ENCODE results near the gene RGS6.

Gene RGS6

DNA sequence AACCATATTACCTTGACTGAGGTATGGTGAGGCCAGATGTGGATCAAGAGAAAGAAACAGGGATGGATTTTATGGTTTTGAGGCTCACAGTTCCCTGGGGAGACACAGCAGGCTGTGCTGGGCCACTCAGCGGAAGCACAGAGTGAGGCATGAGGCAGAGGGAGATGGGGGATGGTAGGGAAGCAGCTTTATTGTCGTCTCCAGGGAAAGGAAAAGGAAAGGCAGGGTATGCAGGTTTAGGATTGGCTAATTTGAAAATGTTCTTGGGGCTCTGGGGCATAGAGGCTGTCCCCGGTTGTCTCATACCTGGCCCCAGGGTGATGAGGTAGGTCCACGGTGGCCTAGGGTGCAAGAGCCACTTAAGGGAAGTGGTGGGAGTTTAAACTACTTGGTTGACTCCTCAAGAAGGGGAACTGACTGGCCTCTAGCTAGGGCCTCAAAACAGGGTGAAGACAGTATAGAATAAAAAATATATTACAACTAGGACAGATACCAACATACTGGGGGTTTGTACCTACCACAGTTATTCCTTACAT lies 322.8 kb downstream of the RGS6 start:
- DNase-seq = no peak

DNA sequence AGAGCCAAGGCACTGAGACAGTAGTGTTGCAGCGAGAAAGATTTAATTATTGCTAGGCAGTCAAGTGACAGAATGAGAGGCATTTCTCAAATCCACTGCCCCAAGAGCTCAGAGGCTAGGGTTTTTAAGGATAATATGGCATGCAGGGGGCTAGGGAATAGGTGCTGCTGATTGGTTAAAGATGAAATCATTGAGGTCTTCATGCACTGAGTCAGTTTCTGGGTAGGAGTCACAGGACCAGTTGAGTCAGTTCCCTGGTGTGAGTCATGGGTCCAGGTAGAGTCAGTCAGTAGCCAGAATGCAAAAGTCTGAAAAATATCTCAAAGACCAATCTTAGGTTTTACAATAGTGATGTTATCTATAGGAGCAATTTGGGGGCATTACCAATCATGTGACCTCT lies 323.8 kb downstream of the RGS6 start:
- DNase-seq = no peak

DNA sequence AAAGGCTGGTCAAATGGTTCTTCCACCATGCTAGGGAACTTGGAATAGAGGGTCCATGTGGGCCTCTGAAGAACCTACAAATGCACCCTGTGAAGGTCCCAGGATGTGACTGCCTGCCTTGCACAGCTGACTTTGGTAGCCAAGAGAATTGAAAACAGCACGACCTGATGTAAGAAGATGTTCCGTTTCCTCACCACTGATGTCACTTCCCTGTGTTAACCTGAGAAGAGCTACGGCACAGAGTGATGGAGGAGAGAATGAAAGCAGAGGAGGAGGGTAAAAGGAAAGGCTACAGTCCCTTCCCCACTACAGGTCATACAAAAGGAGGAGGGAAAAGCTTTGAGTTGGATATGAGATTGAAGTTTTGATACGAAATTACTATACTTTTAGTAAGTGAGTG lies 328.8 kb downstream of the RGS6 start:
- DNase-seq = no peak

DNA sequence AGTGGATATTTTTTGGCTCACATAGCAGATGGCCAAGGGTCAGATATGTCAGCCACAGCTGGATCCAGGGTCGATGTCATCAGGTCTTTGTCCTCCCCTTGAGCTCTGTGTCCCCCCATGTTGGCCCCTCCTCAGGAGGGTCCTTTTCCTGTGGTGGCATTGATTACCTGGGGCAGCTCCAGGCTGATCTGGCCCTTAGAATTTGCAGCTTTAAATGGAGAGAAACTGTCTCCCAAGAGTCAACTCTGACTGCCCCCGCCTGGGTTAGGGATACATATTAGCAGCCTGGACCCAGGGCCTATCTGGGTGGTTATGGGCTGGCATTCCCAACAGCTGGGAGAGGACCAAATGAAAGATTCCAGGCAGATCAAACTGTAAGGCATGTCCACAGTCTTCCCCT lies 330.5 kb downstream of the RGS6 start:
- no peak for DNase-seq

DNA sequence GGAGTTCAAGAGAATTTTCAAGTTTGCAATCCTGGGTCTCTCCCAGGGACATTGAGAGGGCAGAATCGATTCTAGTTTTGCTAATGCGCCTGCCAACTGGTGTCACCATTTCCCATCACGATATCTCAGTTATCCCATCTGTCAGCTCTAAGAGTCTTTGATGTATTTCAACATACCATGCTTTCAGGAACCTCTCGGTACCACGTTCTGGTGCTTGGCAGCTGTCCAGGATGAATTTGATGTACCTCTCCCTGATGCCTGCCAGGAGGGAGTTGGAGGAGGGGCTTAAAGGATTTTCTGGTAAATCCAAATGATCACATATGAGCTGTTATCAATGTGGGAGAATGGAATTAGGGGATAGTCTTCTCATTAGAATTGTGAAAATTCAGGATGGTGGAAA lies 332.5 kb downstream of the RGS6 start:
- DNase-seq = no peak

DNA sequence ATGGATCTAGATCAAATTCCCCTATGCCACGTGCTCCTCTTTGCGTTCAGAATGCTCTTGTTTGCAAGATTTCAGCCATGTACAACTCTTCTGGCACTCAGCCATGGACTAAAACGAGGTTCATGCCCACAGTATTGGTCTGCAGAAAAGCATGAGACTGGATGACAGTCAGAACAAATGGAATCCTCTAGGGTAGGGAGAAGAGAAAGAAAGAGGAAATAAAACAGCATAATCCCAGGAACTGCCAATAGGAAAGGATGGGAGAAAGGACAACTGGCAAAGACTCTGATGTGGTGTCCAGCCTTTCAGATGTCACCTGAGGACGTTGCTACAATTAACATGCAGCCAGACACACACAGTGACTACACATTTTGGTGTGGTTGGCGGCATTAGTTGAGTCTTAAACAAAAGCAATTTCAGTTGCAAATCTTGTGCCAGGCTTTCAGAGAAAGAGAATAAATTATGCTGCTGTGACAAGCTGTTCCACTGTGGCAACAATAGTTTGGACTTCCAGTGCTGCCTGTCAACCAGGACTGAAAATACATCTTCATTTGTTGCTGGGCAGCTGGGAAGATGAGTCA lies 338.0 kb downstream of the RGS6 start:
- no peak for DNase-seq

DNA sequence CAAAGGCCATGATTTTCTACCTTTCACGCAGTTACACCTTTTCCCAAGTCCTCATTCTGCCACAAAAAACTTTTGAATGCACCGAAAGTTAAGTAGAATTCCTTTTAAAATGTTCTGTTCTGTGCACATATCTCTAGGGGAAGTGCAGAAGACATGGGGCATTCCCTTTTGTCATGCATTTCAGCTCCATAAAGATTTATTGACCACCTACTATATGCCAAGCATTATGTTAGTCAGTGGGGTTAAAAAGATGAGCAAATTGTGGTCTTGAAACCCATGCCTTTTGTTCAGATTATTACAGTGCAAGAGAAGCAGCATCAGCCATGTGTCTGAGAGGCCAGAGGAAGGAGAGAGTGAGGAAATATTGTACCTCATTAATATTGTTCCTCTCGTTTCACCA lies 338.5 kb downstream of the RGS6 start:
- no peak for DNase-seq

DNA sequence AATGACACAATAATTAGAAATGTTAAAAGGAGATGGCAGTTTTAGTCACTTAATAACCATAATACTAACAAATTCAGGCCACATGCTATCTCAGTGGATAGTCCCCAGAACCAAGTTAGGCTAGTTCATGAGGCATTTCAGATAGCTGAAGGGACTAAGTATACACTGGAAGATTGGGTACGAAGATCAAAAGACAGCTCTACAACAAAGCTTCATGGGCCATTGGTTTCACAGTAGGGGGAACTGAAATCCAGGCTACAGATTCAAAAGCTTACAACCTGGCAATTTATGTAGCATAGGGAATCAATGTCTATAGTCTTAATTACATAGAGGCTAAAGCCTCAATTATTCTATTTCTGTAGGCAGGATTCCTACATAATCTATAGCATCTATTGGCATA lies 343.0 kb downstream of the RGS6 start:
- no peak for DNase-seq

DNA sequence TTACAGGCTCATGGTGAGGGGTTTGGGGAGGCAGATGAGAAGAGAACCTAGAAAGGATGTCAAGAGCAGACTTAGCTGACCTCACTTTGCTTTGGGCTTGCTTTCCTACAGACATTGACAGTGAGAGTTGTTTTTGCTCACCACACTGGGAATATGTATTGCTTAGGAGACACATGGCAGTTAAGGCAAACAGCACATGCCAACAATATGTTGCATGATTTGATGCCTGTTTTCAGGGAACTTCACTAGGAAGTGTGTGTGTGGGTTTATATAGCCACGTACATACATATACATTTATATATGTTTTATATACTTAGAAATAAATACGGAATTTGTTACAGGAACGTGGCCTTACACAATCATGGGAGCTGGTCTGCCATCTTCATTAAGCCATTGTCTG lies 346.1 kb downstream of the RGS6 start:
- DNase-seq = no peak

DNA sequence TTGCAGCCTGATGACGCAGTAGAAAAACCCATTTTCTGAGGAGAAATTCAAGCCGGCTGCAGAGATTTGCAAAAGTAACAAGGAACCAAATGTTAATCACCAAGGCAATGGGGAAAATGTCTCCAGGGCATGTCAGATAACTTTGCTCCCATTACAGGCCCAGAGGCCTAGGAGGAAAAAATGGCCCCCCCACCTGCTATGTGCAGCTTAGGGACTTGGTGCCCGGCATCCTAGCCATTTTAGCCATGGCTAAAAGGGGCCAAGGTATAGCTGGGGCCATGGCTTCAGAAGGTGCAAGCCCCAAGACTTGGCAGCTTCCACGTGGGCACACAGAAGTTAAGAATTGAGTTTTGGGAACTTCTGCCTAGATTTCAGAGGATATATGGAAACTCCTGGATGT lies 351.9 kb downstream of the RGS6 start:
- DNase-seq = no peak

DNA sequence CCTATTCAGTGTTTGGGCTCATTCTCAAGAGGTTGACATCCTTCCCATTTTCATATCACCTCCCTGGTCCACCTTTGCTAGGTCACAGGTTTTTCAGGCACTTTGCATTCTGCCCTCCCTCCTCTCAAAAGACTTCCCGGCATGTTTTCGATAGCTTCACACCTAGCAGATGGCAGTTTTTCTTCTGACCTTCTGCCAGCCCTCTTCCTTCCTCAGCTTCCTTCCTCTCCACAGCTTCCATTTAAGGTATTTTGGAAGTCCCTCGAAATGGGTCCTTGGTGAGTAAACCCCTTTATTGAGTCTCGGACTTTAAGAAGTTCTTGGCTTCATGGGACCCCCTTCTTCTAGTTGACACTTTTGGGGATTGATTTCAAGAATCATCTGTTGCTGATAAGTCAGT lies 358.0 kb downstream of the RGS6 start:
- no peak for DNase-seq

DNA sequence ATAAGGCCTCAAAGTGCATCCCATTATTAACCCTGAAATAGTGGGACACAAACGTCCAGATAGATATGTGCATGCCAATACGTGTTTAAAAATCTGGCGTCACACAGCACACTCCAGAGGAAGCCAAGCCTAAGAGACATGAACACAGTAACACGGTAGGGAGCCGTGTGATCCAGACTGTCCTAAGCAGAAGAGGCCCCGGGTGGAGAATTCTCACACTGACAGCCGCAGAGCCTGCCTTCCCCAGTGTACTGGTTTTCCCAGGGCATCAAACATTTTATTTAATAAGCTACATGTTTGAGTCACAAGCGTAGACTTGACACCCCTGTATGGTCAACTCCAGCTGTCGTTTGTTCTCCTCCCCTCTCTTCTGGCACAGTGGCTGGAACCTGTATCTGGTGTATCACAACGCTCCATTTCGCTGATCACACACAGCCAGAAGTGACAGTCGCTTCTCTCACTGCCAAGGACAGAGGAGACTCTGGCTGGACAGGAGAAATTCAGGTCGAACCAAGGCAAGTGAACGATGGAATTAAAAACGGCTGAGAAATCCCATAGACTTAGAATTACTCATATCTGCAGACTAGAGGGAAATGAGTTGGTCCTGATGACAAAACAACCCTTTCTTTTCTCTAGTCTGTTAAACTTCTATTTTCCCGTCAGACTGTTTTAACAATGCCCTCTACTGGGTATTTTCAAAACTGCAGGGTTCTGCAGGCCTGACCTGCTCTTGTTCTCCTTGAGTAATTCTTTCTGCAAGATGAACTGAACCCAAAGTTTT lies 359.9 kb downstream of the RGS6 start:
- peak; percentile 89 for DNase-seq

DNA sequence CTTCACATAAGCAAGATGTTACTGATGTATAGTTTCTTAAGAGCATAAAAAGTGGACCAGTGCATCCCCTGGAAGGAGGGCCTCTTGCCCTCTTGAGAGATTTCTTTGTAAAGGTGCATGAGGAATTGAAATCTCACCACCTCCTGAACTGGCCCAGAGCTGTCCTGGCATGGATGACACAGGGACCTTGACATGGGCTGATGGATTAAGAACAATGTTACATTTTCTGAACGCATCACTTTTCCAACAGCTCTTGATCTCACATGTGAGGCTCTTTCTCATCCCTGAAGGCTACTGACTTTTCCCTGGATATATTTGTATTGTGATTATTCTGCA lies 360.4 kb downstream of the RGS6 start:
- no peak for DNase-seq

DNA sequence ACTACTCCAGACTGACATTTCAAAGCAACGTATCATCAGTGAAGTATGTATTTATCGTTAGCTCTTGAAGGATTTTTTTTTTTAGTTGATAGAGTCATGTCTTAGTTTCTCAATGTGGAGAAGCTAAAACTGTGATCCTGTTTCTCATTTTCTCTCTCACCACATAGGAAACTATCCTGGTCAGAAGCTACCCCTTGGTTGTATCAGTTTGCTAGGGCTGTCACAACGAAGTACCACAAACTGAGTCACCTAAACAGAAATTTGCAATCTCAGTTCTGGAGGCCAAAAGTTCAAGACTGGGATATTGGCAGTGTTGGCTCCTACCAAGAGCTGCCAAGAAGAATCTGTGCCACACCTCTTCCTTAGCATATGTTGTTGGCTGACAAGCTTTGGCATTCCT lies 369.1 kb downstream of the RGS6 start:
- no peak for DNase-seq

DNA sequence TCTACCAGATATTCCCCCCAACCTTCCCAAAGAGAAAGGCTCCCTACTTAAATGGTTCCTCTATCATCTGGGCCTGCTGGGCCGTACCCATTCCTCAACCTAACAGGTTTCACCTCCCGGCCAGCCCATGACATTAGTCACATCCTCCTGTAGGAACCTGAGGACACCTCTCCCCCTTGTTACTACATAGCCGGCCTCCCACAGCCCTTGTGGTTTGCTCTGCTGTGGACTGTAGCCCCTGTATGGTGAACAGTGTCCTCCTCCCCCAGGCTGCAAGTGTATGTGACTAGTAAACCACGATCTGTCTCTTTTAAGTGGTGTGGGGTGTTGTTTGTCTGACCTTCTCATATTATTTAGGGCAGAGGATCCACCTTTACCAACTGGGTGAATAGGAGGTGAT lies 371.7 kb downstream of the RGS6 start:
- no peak for DNase-seq

DNA sequence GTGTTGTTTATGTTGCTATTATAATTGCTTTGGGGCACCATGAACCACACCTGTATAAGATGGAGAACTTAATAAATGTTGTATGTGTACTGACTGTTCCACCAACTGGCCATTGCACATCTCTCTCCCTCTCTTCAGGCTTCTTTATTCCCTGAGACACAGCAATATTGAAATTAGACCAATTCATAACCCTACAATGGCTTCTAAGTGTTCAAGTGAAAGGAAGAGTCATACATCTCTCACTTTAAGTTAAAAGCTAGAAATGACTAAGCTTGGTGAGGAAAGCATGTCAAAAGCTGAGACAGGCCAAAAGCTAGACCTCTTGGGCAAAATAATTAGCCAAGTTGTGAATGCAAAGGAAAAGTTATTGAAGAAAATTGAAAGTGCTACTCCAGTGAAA lies 373.3 kb downstream of the RGS6 start:
- DNase-seq = no peak

DNA sequence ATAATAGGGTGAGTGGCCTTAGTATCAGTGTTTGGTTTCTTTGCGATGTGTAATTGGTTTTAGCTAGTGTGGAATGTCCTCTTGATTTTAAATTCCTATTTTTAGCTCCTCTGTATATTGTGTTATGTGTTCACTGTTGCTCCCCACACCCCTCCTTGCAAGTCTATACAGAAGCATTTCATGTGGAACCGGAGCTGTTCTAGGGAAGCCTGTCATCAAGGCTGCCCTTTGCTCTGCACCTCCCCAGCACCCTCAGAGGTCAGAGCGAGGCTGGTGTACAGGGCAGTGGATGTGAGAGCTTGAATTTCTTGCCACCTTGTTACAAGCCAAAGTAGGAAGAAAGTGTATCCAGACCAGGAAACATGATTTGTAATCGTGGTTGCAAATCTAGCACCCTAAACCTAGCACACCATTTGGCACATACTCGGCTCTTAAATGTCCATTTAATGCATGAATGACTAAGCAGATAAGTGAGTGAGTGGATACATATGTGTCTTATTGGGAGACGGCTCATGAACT lies 376.8 kb downstream of the RGS6 start:
- no peak for DNase-seq

DNA sequence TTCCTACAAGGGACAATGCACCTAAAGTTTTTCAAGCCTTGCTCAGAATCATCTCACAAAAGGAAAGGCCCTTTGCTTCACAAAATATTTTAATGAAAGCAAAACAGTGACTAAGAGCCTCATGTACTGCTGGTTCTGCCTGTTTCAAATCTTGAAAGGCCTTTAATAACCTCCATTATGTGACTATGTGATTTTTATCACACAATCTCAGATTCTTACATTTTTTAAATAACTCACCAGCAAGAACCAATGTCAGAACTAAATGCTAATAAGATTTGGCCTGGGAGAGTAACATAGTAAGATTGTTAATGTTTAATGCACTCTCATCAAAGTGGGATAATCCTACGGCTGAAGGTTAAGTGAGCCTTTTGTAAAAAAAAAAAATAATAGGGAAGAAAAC lies 378.9 kb downstream of the RGS6 start:
- no peak for DNase-seq

DNA sequence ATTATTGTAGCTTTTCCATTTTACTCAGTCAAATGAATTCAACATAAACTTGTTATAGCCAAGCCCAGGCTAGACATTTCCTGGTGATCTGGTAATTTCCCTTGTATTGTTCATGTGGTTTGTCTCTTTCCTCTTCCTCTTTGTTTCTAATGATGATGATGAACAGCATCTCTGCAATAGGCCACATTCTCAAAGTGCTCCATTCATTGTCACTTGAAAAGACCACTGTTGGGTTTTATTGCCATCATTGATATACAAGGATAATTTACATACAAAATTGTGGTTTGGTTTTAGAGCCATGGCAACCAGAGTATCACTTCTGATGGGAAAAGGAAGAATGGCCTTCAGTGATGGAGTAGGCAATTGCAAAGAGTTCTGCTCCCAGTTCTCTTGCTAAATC lies 379.3 kb downstream of the RGS6 start:
- DNase-seq = no peak

DNA sequence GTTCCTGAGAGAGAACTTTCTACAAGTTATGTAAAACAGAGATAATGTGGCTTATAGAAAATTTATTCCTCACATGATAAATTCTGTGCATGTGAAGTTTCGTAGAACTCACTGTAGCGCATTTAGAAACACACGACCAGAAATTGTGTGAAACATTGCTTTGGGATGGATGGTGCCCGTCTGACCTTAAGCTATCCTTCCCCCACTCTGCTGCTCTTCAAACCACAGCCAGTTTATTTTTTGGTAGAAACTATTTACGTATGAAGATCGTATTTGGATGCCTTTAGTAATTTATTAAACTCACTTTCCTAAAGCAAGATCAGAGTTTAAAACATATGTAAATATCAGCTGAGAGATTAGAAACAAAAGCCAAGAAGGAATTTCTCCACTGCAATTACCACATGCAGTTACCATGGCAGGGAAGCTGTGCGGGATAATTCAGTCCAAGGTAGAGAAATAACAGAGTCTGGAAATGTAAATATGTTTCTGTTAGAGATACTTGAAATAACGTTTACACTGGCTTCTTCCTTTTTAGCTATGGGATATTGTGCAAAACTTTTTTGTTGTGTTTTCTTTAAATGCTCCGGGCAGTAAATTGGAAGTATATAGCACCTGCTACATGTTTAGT lies 382.7 kb downstream of the RGS6 start:
- DNase-seq = no peak

DNA sequence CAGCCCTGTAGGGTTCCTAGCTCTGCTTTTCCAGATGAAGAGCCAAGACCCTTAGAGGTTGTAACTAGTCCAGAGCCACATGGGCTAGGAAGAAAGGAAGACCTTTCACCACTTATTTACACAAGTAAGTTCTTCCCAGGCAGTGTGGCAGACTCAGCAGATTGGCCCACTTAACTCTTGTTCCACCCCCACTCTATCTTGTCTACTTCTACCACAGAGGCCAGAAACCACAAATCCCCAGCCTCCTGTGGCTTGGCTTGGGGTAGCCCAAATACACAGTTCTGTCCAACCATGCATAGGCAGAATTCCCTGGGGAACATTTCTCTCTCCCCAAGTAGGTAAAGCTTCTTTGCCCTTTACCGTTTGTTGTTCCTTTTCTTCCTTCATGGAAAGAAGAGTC lies 383.5 kb downstream of the RGS6 start:
- DNase-seq = no peak

DNA sequence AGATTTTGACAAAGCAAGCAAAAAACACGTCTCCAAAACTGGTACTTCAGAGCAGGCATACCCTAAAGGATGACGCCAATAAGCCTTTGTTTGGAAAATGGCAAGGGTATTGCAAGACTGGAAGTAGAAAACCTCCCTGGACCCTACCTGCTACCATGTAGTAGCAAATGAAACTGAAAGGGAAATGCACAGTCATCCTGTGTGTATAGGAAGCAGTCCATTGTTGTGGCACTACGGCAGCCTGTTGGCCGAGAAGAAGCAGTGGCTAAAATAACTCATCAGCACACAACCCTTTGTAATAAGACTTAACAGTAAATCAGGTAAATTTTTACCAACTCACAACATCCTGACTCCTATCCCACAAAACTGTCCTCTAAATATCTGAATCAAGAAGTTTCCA lies 386.4 kb downstream of the RGS6 start:
- no peak for DNase-seq

DNA sequence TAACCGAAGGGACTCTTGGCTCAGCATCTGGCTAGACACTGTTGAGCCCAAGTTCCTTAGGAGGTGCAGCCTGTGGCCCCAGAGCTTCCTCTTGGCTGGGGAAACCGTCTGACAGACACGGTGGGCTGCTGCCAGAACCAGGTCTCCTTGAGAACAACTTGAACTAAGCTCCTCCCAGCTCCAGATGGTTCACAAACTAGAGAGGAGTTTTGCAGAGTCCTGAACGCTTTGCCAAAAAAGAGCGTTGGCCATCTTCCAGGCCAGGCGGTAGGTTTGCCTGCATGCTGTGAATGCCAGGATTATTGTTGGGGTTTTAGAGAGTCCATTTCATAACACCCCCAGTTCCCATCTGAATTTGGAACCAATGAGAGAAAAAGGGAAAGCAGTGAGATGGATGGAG lies 399.8 kb downstream of the RGS6 start:
- peak; percentile 37 for DNase-seq

DNA sequence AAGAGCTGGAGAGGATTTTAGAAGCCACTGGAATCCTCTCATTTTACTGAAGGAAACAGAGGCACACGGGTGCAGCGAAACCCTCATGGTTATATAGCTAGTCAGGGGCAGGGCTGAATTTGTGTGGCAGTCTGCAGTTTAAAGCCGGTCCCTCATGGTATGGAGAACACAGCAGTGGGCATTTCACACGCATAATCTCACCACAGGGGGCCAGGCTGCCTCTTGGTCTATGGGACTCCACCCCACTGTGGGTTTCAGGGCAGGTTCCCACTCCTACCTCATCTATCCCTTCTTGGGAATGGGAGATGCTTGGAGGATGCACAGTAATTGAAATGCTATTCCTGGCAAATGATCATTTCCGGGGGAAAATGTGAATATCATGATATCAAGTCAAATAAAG lies 400.6 kb downstream of the RGS6 start:
- DNase-seq = no peak
